ENCODE measurements around the gene KLF13. TPM values are rescaled to one million over a fixed set of nuclear protein-coding genes. Genes with fewer than 3 reads are reported as not detected.

The KLF13 gene
- total RNA-seq, 1 donor: 58.6 TPM

GRCh38 chr15:31360843-31361763 is 34.5 kb downstream of the KLF13 start:
- Histone ChIP-seq H3K9me3 (ENCODE audit: low read depth, low read length) (no peaks in the 10 kb centered on the region), H3K4me1 (ENCODE audit: insufficient read depth, low read length) (peaks cover 15% of the 10 kb centered on the region), H3K27me3 (ENCODE audit: insufficient read depth, low read length) (no peaks in the 10 kb centered on the region), H3K79me2 (ENCODE audit: insufficient read depth, low read length) (peaks cover 98% of the 10 kb centered on the region), H2AFZ (ENCODE audit: low read length) (no peak overlapping the region), H3K4me3 (ENCODE audit: insufficient read depth, low read length) (no peak overlapping the region), H4K20me1 (ENCODE audit: insufficient read depth, low read length) (peaks cover 68% of the 10 kb centered on the region), H3K4me2 (ENCODE audit: insufficient read depth, low read length) (no peak overlapping the region), H3K27ac (ENCODE audit: low read depth, low read length) (no peak overlapping the region), H3K36me3 (ENCODE audit: insufficient read depth, low read length) (peaks cover 5% of the 10 kb centered on the region)
- no peak for TF ChIP-seq CTCF (IDR thresholded peaks at IDR 0.05; ENCODE audit: extremely low read depth, low read depth, low read length)
- DNase-seq (ENCODE audit: insufficient read length, low spot score, missing footprints): peak; percentile 45

- H3K4me1 ChIP-seq (ENCODE audit: insufficient read depth, low read length): peaks cover 14% of the 10 kb centered on the region
- no peaks in the 10 kb centered on the region for H3K9me3 ChIP-seq (ENCODE audit: low read depth, low read length)
- peak; percentile 62 for DNase-seq (ENCODE audit: insufficient read length, low spot score, missing footprints)
- H3K27me3 ChIP-seq (ENCODE audit: insufficient read depth, low read length): no peaks in the 10 kb centered on the region
- no peak overlapping the region for H3K4me2 ChIP-seq (ENCODE audit: insufficient read depth, low read length)
- peaks cover 68% of the 10 kb centered on the region for H4K20me1 ChIP-seq (ENCODE audit: insufficient read depth, low read length)
- peaks cover 5% of the 10 kb centered on the region for H3K36me3 ChIP-seq (ENCODE audit: insufficient read depth, low read length)
- peaks cover 99% of the 10 kb centered on the region for H3K79me2 ChIP-seq (ENCODE audit: insufficient read depth, low read length)
- H3K4me3 ChIP-seq (ENCODE audit: insufficient read depth, low read length): no peak overlapping the region
- no peak overlapping the region for H2AFZ ChIP-seq (ENCODE audit: low read length)
- no peak for TF ChIP-seq CTCF (IDR thresholded peaks at IDR 0.05; ENCODE audit: extremely low read depth, low read depth, low read length)
- no peak overlapping the region for H3K27ac ChIP-seq (ENCODE audit: low read depth, low read length)
Observed at GRCh38 chr15:31361764-31362515, 35.3 kb downstream of the KLF13 start.

GRCh38 chr15:31362886-31363285 is 36.3 kb downstream of the KLF13 start:
- H3K4me1 ChIP-seq (ENCODE audit: insufficient read depth, low read length): peaks cover 10% of the 10 kb centered on the region
- peaks cover 99% of the 10 kb centered on the region for H3K79me2 ChIP-seq (ENCODE audit: insufficient read depth, low read length)
- no peaks in the 10 kb centered on the region for H3K27me3 ChIP-seq (ENCODE audit: insufficient read depth, low read length)
- peaks cover 5% of the 10 kb centered on the region for H3K36me3 ChIP-seq (ENCODE audit: insufficient read depth, low read length)
- no peak overlapping the region for H3K27ac ChIP-seq (ENCODE audit: low read depth, low read length)
- peak; percentile 68 for DNase-seq (ENCODE audit: insufficient read length, low spot score, missing footprints)
- TF ChIP-seq CTCF (IDR thresholded peaks at IDR 0.05; ENCODE audit: extremely low read depth, low read depth, low read length): no peak
- H3K4me3 ChIP-seq (ENCODE audit: insufficient read depth, low read length): no peak overlapping the region
- peaks cover 66% of the 10 kb centered on the region for H4K20me1 ChIP-seq (ENCODE audit: insufficient read depth, low read length)
- H2AFZ ChIP-seq (ENCODE audit: low read length): no peak overlapping the region
- no peaks in the 10 kb centered on the region for H3K9me3 ChIP-seq (ENCODE audit: low read depth, low read length)
- no peak overlapping the region for H3K4me2 ChIP-seq (ENCODE audit: insufficient read depth, low read length)

Measured in osteoblast (primary cell).